ENCODE measurements around the gene BIN1.
A peak's percentile ranks its signal among the peaks of the same experiment; 100 is the strongest.

BIN1 gene

GRCh38 chr2:127090281-127091120, 16.5 kb downstream of the BIN1 start:
- no peak for DNase-seq (ENCODE audit: low read depth)

- DNase-seq (ENCODE audit: low read depth), result no peak
Observed at GRCh38 chr2:127089478-127090235, 17.3 kb downstream of the BIN1 start.

- DNase-seq (ENCODE audit: low read depth), result no peak
Observed at GRCh38 chr2:127088706-127089105, 18.2 kb downstream of the BIN1 start.

GRCh38 chr2:127087791-127088495, 19.0 kb downstream of the BIN1 start:
- DNase-seq (ENCODE audit: low read depth), result no peak

GRCh38 chr2:127086990-127087790, 19.8 kb downstream of the BIN1 start:
- no peak for DNase-seq (ENCODE audit: low read depth)

GRCh38 chr2:127085317-127085681, 21.7 kb downstream of the BIN1 start:
- DNase-seq (ENCODE audit: low read depth), result no peak

GRCh38 chr2:127084611-127085316, 22.2 kb downstream of the BIN1 start:
- peak; percentile 26 for DNase-seq (ENCODE audit: low read depth)

GRCh38 chr2:127083819-127084503, 23.0 kb downstream of the BIN1 start:
- no peak for DNase-seq (ENCODE audit: low read depth)

GRCh38 chr2:127082974-127083373, 24.0 kb downstream of the BIN1 start:
- no peak for DNase-seq (ENCODE audit: low read depth)

- DNase-seq (ENCODE audit: low read depth), result peak; percentile 56
Observed at GRCh38 chr2:127081826-127082633, 24.9 kb downstream of the BIN1 start.

GRCh38 chr2:127080938-127081755, 25.8 kb downstream of the BIN1 start:
- peak; percentile 39 for DNase-seq (ENCODE audit: low read depth)

- DNase-seq (ENCODE audit: low read depth), result peak; percentile 17
Observed at GRCh38 chr2:127080226-127080937, 26.6 kb downstream of the BIN1 start.

- DNase-seq (ENCODE audit: low read depth), result no peak
Observed at GRCh38 chr2:127079358-127079920, 27.5 kb downstream of the BIN1 start.

- no peak for DNase-seq (ENCODE audit: low read depth)
Observed at GRCh38 chr2:127078666-127079270, 28.2 kb downstream of the BIN1 start.

- DNase-seq (ENCODE audit: low read depth), result no peak
Observed at GRCh38 chr2:127078028-127078427, 28.9 kb downstream of the BIN1 start.

GRCh38 chr2:127076924-127077323, 30.0 kb downstream of the BIN1 start:
- DNase-seq (ENCODE audit: low read depth), result no peak

- no peak for DNase-seq (ENCODE audit: low read depth)
Observed at GRCh38 chr2:127076290-127076689, 30.7 kb downstream of the BIN1 start.
